ENCODE measurements around the gene AIF1L. TPM values are rescaled to one million over a fixed set of nuclear protein-coding genes. Genes with fewer than 3 reads are reported as not detected.

AIF1L gene
- total and polyA plus RNA-seq, 7 donors = 2.4 to 11.6 (median 3.2) TPM

DNA sequence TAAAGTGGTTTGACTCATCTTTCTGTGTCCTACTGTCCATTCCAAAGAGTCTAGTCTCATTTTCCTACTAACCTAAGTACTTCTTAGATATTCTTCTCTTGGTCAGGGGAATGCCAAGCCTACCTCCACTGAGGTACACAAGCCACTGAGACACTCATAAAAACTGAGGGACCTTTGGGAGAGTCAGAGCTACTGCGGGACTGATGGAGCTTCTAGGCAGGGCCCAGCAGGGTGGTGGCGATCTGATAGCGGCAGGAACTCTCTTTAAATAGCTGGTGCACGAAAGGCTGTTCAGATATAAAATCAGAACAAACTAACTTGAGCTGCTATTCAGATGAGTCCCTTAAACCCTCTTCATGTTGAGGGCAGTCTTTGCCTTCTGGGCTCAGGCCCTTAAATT is 43.8 kb downstream of the AIF1L start:
- no peaks in the 10 kb centered on the region for H3K27me3 ChIP-seq
- H3K9me3 ChIP-seq = no peaks in the 10 kb centered on the region
- 96% methylated on average over 4 of the region's 4 CpGs for WGBS, 2 donors
- no peak overlapping the region for H3K27ac ChIP-seq
- H3K4me3 ChIP-seq = no peak overlapping the region
- DNase-seq = no peak
- TF ChIP-seq POLR2AphosphoS5 (IDR thresholded peaks at IDR 0.05) (no peak), POLR2A (IDR thresholded peaks at IDR 0.05) (no peak), EP300 (IDR thresholded peaks at IDR 0.05) (no peak)
- TF ChIP-seq, protein P1, sequence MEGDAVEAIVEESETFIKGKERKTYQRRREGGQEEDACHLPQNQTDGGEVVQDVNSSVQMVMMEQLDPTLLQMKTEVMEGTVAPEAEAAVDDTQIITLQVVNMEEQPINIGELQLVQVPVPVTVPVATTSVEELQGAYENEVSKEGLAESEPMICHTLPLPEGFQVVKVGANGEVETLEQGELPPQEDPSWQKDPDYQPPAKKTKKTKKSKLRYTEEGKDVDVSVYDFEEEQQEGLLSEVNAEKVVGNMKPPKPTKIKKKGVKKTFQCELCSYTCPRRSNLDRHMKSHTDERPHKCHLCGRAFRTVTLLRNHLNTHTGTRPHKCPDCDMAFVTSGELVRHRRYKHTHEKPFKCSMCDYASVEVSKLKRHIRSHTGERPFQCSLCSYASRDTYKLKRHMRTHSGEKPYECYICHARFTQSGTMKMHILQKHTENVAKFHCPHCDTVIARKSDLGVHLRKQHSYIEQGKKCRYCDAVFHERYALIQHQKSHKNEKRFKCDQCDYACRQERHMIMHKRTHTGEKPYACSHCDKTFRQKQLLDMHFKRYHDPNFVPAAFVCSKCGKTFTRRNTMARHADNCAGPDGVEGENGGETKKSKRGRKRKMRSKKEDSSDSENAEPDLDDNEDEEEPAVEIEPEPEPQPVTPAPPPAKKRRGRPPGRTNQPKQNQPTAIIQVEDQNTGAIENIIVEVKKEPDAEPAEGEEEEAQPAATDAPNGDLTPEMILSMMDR (IDR thresholded peaks at IDR 0.05) = no peak
- intact Hi-C loops (cut with DNase I) = no loop called here
- H3K4me1 ChIP-seq = no peaks in the 10 kb centered on the region
- peaks cover 39 to 99% (median 77%) of the 10 kb centered on the region in 4 donors for H3K36me3 ChIP-seq

DNA sequence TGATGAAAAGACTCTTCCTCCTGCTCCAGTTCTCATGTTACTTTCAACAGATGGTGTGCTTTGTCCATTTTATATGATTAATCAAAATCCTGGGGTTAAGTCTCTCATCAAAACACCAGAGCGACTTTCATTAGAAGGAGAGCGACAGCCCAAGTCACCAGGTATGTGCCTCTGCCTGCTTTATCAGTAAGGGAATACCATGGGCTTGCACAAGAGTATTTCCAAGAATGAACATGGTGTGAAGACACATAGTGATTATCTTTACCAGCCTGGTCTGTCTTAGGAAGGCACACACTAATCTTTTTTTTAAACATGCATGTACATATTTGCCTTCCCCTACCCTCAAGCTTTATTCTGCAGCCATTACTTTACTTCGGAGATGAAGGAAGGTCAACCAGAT is 44.2 kb downstream of the AIF1L start:
- no peak for DNase-seq
- Histone ChIP-seq H3K27me3 (no peaks in the 10 kb centered on the region), H3K4me3 (no peak overlapping the region), H3K36me3 (peaks cover 37 to 99% (median 77%) of the 10 kb centered on the region in 4 donors), H3K27ac (no peak overlapping the region), H3K4me1 (no peaks in the 10 kb centered on the region), H3K9me3 (no peaks in the 10 kb centered on the region)
- no peak for TF ChIP-seq POLR2A (IDR thresholded peaks at IDR 0.05)
- TF ChIP-seq, protein P1 (IDR thresholded peaks at IDR 0.05) = no peak
- no peak for TF ChIP-seq EP300 (IDR thresholded peaks at IDR 0.05)
- no peak for TF ChIP-seq POLR2AphosphoS5 (IDR thresholded peaks at IDR 0.05)
- WGBS, 2 donors = 94 to 99% methylated on average over 3 of the region's 3 CpGs
- intact Hi-C loops (cut with DNase I) = no loop called here

DNA sequence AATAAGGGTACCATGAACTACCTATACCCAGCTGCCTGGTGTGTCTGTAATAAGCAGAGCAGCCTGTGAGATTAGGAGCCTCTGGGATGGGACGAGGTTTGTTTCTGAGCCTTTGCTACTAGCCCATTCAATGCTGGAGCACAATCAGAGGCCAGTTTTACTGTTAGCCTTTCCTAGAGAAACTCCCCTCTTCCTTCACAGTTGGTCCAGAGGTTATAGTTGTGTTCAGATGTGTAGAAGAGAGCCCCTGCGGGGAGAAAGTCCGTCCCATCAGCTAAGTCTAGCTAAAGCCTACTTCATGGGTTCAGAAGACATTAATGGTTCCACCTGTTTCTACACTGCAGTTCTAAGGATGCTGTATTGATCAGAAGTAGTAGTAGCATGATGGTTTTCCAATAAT is 45.8 kb downstream of the AIF1L start:
- DNase-seq = no peak
- 95 to 97% methylated on average over 3 of the region's 3 CpGs for WGBS, 2 donors
- intact Hi-C loops (cut with DNase I) = no loop called here
- no peaks in the 10 kb centered on the region for H3K9me3 ChIP-seq
- no peak for TF ChIP-seq POLR2A (IDR thresholded peaks at IDR 0.05)
- TF ChIP-seq, protein P1 (IDR thresholded peaks at IDR 0.05) = no peak
- TF ChIP-seq POLR2AphosphoS5 (IDR thresholded peaks at IDR 0.05) = no peak
- TF ChIP-seq EP300 (IDR thresholded peaks at IDR 0.05) = no peak
- H3K27me3 ChIP-seq = no peaks in the 10 kb centered on the region
- H3K4me3 ChIP-seq = no peak overlapping the region
- no peaks in the 10 kb centered on the region for H3K4me1 ChIP-seq
- no peak overlapping the region for H3K27ac ChIP-seq
- peaks cover 31 to 99% (median 78%) of the 10 kb centered on the region in 4 donors for H3K36me3 ChIP-seq

DNA sequence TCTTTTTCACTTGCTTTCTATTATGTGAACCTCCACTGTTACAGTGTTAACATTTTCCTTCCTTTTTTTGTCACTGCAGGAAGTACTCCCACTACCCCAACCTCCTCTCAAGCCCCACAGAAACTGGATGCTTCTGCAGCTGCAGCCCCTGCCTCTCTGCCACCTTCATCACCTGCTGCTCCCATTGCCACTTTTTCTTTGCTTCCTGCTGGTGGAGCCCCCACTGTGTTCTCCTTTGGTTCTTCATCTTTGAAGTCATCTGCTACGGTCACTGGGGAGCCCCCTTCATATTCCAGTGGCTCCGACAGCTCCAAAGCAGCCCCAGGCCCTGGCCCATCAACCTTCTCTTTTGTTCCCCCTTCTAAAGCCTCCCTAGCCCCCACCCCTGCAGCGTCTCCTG is 47.9 kb downstream of the AIF1L start:
- H3K4me1 ChIP-seq = no peaks in the 10 kb centered on the region
- no peak overlapping the region for H3K27ac ChIP-seq
- intact Hi-C loops (cut with DNase I) = no loop called here
- TF ChIP-seq EP300 (IDR thresholded peaks at IDR 0.05) (no peak), POLR2A (IDR thresholded peaks at IDR 0.05) (no peak), POLR2AphosphoS5 (IDR thresholded peaks at IDR 0.05) (no peak)
- TF ChIP-seq, protein P1 (IDR thresholded peaks at IDR 0.05) = no peak
- H3K4me3 ChIP-seq = no peak overlapping the region
- peaks cover 36 to 100% (median 79%) of the 10 kb centered on the region in 4 donors for H3K36me3 ChIP-seq
- no peak for DNase-seq
- WGBS, 2 donors = 80 to 94% methylated on average over 3 of the region's 3 CpGs
- H3K9me3 ChIP-seq = no peaks in the 10 kb centered on the region
- H3K27me3 ChIP-seq = no peaks in the 10 kb centered on the region

DNA sequence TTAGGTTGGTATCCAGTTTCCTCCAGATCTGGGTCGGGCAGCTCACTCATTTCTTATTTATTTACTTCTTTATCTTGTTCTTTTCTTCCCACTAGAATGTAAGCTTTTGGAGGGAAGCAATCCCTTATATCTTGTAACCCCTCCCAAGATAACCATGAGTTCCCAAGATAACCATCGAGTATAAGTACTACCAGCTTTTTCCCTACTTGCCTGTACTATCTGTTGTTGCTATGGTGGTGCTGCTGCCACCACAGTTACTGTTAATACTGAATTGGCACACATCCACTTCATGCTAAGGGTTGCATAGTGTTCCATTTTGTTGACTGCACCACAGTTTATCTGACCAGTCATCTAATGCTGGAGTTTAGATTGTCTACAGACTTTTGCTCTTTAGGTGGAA is 48.9 kb downstream of the AIF1L start:
- DNase-seq = no peak
- H3K9me3 ChIP-seq = no peaks in the 10 kb centered on the region
- no peaks in the 10 kb centered on the region for H3K27me3 ChIP-seq
- WGBS, 2 donors = 84 to 93% methylated on average over 2 of the region's 2 CpGs
- H3K4me3 ChIP-seq = no peak overlapping the region
- H3K36me3 ChIP-seq = peaks cover 25 to 100% (median 76%) of the 10 kb centered on the region in 4 donors
- H3K27ac ChIP-seq = no peak overlapping the region
- TF ChIP-seq POLR2AphosphoS5 (IDR thresholded peaks at IDR 0.05) (no peak), EP300 (IDR thresholded peaks at IDR 0.05) (no peak), POLR2A (IDR thresholded peaks at IDR 0.05) (no peak)
- TF ChIP-seq, protein P1 (IDR thresholded peaks at IDR 0.05) = no peak
- H3K4me1 ChIP-seq = no peaks in the 10 kb centered on the region
- intact Hi-C loops (cut with DNase I) = no loop called here
